ENCODE results near the gene IFI27L1.
A peak's percentile ranks its signal among the peaks of the same experiment; 100 is the strongest.

Gene IFI27L1

GRCh38 chr14:94138251-94138650 is 57.1 kb downstream of the IFI27L1 start:
- Mint-ChIP-seq H3K4me1 (no peaks in the 10 kb centered on the region), H3K27ac (no peak overlapping the region), H3K9me3 (no peaks in the 10 kb centered on the region), H3K4me3 (no peak overlapping the region), H3K36me3 (ENCODE audit: low read depth) (no peaks in the 10 kb centered on the region), H3K27me3 (peaks cover 11% of the 10 kb centered on the region)
- ATAC-seq (no peak), DNase-seq (no peak)

- Mint-ChIP-seq H3K36me3 (ENCODE audit: low read depth) (no peaks in the 10 kb centered on the region), H3K4me1 (no peaks in the 10 kb centered on the region), H3K27ac (no peak overlapping the region), H3K4me3 (no peak overlapping the region), H3K9me3 (no peaks in the 10 kb centered on the region), H3K27me3 (peaks cover 8% of the 10 kb centered on the region)
- DNase-seq, result no peak
- no peak for ATAC-seq
Observed at GRCh38 chr14:94139006-94139405, 57.9 kb downstream of the IFI27L1 start.

GRCh38 chr14:94139421-94139820 is 58.3 kb downstream of the IFI27L1 start:
- ATAC-seq, result no peak
- H3K27ac Mint-ChIP-seq, result no peak overlapping the region
- no peak for DNase-seq
- no peaks in the 10 kb centered on the region for H3K9me3 Mint-ChIP-seq
- no peaks in the 10 kb centered on the region for H3K36me3 Mint-ChIP-seq (ENCODE audit: low read depth)
- H3K27me3 Mint-ChIP-seq, result peaks cover 8% of the 10 kb centered on the region
- no peaks in the 10 kb centered on the region for H3K4me1 Mint-ChIP-seq
- H3K4me3 Mint-ChIP-seq, result no peak overlapping the region

- Mint-ChIP-seq H3K4me3 (no peak overlapping the region), H3K36me3 (ENCODE audit: low read depth) (no peaks in the 10 kb centered on the region), H3K27ac (no peak overlapping the region), H3K27me3 (peaks cover 2% of the 10 kb centered on the region), H3K4me1 (peaks cover 8% of the 10 kb centered on the region), H3K9me3 (no peaks in the 10 kb centered on the region)
- ATAC-seq (no peak), DNase-seq (no peak)
Observed at GRCh38 chr14:94142247-94142646, 61.1 kb downstream of the IFI27L1 start.

- Mint-ChIP-seq H3K27me3 (no peaks in the 10 kb centered on the region), H3K4me3 (no peak overlapping the region), H3K27ac (no peak overlapping the region), H3K36me3 (ENCODE audit: low read depth) (no peaks in the 10 kb centered on the region), H3K4me1 (peaks cover 13% of the 10 kb centered on the region), H3K9me3 (no peaks in the 10 kb centered on the region)
- DNase-seq (no peak), ATAC-seq (no peak)
Observed at GRCh38 chr14:94142836-94143235, 61.7 kb downstream of the IFI27L1 start.

GRCh38 chr14:94143239-94143638 is 62.1 kb downstream of the IFI27L1 start:
- H3K9me3 Mint-ChIP-seq, result no peaks in the 10 kb centered on the region
- H3K4me1 Mint-ChIP-seq, result peaks cover 13% of the 10 kb centered on the region
- ATAC-seq, result peak; percentile 40
- DNase-seq, result no peak
- H3K4me3 Mint-ChIP-seq, result no peak overlapping the region
- H3K27me3 Mint-ChIP-seq, result no peaks in the 10 kb centered on the region
- no peaks in the 10 kb centered on the region for H3K36me3 Mint-ChIP-seq (ENCODE audit: low read depth)
- H3K27ac Mint-ChIP-seq, result no peak overlapping the region

GRCh38 chr14:94143711-94144110 is 62.6 kb downstream of the IFI27L1 start:
- Mint-ChIP-seq H3K27ac (no peak overlapping the region), H3K4me1 (peaks cover 13% of the 10 kb centered on the region), H3K27me3 (no peaks in the 10 kb centered on the region), H3K4me3 (no peak overlapping the region), H3K36me3 (ENCODE audit: low read depth) (no peaks in the 10 kb centered on the region), H3K9me3 (no peaks in the 10 kb centered on the region)
- no peak for ATAC-seq
- DNase-seq, result no peak

GRCh38 chr14:94144765-94145164 is 63.7 kb downstream of the IFI27L1 start:
- Mint-ChIP-seq H3K27ac (peak overlapping the region; percentile 47), H3K4me3 (no peak overlapping the region), H3K9me3 (no peaks in the 10 kb centered on the region), H3K27me3 (no peaks in the 10 kb centered on the region), H3K4me1 (peaks cover 13% of the 10 kb centered on the region), H3K36me3 (ENCODE audit: low read depth) (no peaks in the 10 kb centered on the region)
- ATAC-seq (no peak), DNase-seq (no peak)

- Mint-ChIP-seq H3K27ac (no peak overlapping the region), H3K4me3 (no peak overlapping the region), H3K4me1 (peaks cover 13% of the 10 kb centered on the region), H3K9me3 (no peaks in the 10 kb centered on the region), H3K36me3 (ENCODE audit: low read depth) (no peaks in the 10 kb centered on the region), H3K27me3 (peaks cover 2% of the 10 kb centered on the region)
- DNase-seq, result no peak
- ATAC-seq, result no peak
Observed at GRCh38 chr14:94145902-94146527, 64.9 kb downstream of the IFI27L1 start.
